ENCODE results near the gene CMKLR1.

DNA sequence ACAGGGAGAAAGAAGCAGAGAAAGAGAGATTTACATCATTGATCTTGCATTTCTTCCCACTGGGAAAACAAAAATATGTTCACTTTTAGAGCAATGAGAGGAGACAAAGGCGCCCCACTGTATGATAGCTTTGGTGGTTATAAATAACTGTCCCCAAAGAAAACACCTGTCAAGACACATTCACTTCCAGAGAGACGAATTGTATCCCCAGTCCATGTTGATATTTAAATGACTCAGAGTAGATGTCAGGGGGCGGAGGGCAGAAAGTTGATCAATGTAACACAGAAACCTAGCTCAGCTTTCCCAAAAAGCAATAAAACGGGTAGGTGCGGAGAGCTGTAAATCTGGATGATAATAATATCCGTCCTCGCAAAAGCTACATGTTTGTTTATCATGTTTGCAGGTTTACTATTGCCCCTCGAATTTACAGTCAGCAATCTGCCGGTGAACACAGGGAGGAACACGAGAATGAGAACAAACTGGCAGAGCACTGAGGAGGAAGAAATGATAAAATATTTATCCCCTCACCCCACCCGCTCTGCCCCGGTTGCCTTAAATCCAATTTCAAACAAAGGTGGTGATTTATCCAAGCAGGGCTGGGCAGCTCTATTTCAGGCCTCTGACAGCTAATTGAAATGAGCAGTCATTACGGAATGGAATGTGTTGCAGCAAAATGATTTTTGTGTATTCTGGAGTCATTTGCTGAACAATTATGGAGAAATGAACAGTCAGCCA is 84.4 kb downstream of the CMKLR1 start:
- TF ChIP-seq EP300 (IDR thresholded peaks at IDR 0.05) (no peak), POLR2A (IDR thresholded peaks at IDR 0.05; ENCODE audit: low read depth) (no peak), POLR2AphosphoS5 (IDR thresholded peaks at IDR 0.05) (no peak)
- TF ChIP-seq, protein P1, sequence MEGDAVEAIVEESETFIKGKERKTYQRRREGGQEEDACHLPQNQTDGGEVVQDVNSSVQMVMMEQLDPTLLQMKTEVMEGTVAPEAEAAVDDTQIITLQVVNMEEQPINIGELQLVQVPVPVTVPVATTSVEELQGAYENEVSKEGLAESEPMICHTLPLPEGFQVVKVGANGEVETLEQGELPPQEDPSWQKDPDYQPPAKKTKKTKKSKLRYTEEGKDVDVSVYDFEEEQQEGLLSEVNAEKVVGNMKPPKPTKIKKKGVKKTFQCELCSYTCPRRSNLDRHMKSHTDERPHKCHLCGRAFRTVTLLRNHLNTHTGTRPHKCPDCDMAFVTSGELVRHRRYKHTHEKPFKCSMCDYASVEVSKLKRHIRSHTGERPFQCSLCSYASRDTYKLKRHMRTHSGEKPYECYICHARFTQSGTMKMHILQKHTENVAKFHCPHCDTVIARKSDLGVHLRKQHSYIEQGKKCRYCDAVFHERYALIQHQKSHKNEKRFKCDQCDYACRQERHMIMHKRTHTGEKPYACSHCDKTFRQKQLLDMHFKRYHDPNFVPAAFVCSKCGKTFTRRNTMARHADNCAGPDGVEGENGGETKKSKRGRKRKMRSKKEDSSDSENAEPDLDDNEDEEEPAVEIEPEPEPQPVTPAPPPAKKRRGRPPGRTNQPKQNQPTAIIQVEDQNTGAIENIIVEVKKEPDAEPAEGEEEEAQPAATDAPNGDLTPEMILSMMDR (IDR thresholded peaks at IDR 0.05): no peak
